ENCODE measurements around the gene TGM2. TPM values are rescaled to one million over a fixed set of nuclear protein-coding genes. Genes with fewer than 3 reads are reported as not detected.

TGM2 gene
- total RNA-seq, 1 donor from 2014 or later = 17.7 TPM

- Mint-ChIP-seq H3K4me1 (ENCODE audit: low read depth) (peaks cover 42% of the 10 kb centered on the region), H3K27ac (ENCODE audit: unreplicated experiment) (peak overlapping the region; percentile 17), H3K36me3 (ENCODE audit: low read depth) (peaks cover 5% of the 10 kb centered on the region), H3K4me3 (ENCODE audit: unreplicated experiment) (no peak overlapping the region), H3K9me3 (ENCODE audit: low read depth) (peaks cover 4% of the 10 kb centered on the region), H3K27me3 (ENCODE audit: low read depth) (no peaks in the 10 kb centered on the region)
- no peak for TF ChIP-seq CTCF (IDR thresholded peaks at IDR 0.05)
- DNase-seq (ENCODE audit: low spot score) = no peak
Measured at GRCh38 chr20:38121741-38122140, 43.3 kb downstream of the TGM2 start.

- TF ChIP-seq CTCF (IDR thresholded peaks at IDR 0.05) = no peak
- peaks cover 8% of the 10 kb centered on the region for H3K9me3 Mint-ChIP-seq (ENCODE audit: low read depth)
- peaks cover 5% of the 10 kb centered on the region for H3K36me3 Mint-ChIP-seq (ENCODE audit: low read depth)
- H3K27ac Mint-ChIP-seq (ENCODE audit: unreplicated experiment) = no peak overlapping the region
- no peaks in the 10 kb centered on the region for H3K27me3 Mint-ChIP-seq (ENCODE audit: low read depth)
- DNase-seq (ENCODE audit: low spot score) = no peak
- H3K4me1 Mint-ChIP-seq (ENCODE audit: low read depth) = peaks cover 32% of the 10 kb centered on the region
- H3K4me3 Mint-ChIP-seq (ENCODE audit: unreplicated experiment) = no peak overlapping the region
Measured at GRCh38 chr20:38120625-38120988, 44.5 kb downstream of the TGM2 start.

GRCh38 chr20:38119446-38119845 lies 45.6 kb downstream of the TGM2 start:
- H3K27me3 Mint-ChIP-seq (ENCODE audit: low read depth) = no peaks in the 10 kb centered on the region
- peaks cover 8% of the 10 kb centered on the region for H3K9me3 Mint-ChIP-seq (ENCODE audit: low read depth)
- peaks cover 5% of the 10 kb centered on the region for H3K36me3 Mint-ChIP-seq (ENCODE audit: low read depth)
- no peak for TF ChIP-seq CTCF (IDR thresholded peaks at IDR 0.05)
- peaks cover 25% of the 10 kb centered on the region for H3K4me1 Mint-ChIP-seq (ENCODE audit: low read depth)
- no peak for DNase-seq (ENCODE audit: low spot score)
- H3K4me3 Mint-ChIP-seq (ENCODE audit: unreplicated experiment) = no peak overlapping the region
- no peak overlapping the region for H3K27ac Mint-ChIP-seq (ENCODE audit: unreplicated experiment)

GRCh38 chr20:38117635-38118034 lies 47.4 kb downstream of the TGM2 start:
- peak overlapping the region; percentile 18 for H3K27ac Mint-ChIP-seq (ENCODE audit: unreplicated experiment)
- no peak for TF ChIP-seq CTCF (IDR thresholded peaks at IDR 0.05)
- peaks cover 21% of the 10 kb centered on the region for H3K4me1 Mint-ChIP-seq (ENCODE audit: low read depth)
- peaks cover 5% of the 10 kb centered on the region for H3K36me3 Mint-ChIP-seq (ENCODE audit: low read depth)
- H3K4me3 Mint-ChIP-seq (ENCODE audit: unreplicated experiment) = no peak overlapping the region
- H3K9me3 Mint-ChIP-seq (ENCODE audit: low read depth) = peaks cover 8% of the 10 kb centered on the region
- H3K27me3 Mint-ChIP-seq (ENCODE audit: low read depth) = no peaks in the 10 kb centered on the region
- no peak for DNase-seq (ENCODE audit: low spot score)

- H3K36me3 Mint-ChIP-seq (ENCODE audit: low read depth) = peaks cover 5% of the 10 kb centered on the region
- no peak for TF ChIP-seq CTCF (IDR thresholded peaks at IDR 0.05)
- no peaks in the 10 kb centered on the region for H3K27me3 Mint-ChIP-seq (ENCODE audit: low read depth)
- peaks cover 8% of the 10 kb centered on the region for H3K9me3 Mint-ChIP-seq (ENCODE audit: low read depth)
- no peak overlapping the region for H3K4me3 Mint-ChIP-seq (ENCODE audit: unreplicated experiment)
- peaks cover 19% of the 10 kb centered on the region for H3K4me1 Mint-ChIP-seq (ENCODE audit: low read depth)
- no peak for DNase-seq (ENCODE audit: low spot score)
- H3K27ac Mint-ChIP-seq (ENCODE audit: unreplicated experiment) = peak overlapping the region; percentile 14
Measured at GRCh38 chr20:38117205-38117604, 47.9 kb downstream of the TGM2 start.
